NCI-H2081 (cell line): ENCODE results near the gene MRPL42.
"Not testable (repeated sequence)": the region's sequence is repeated elsewhere in the genome, so short reads cannot be mapped to it uniquely, and the experiment has no call there.

ENCODE experiments used
- DNase-seq, 2 experiments: peaks; one replicate each; lab custom pipeline; 2025; lab: John Stamatoyannopoulos, UW

Gene MRPL42

GRCh38 chr12:93547778-93548177 is 80.5 kb downstream of the MRPL42 start:
- DNase-seq = no peak

DNA sequence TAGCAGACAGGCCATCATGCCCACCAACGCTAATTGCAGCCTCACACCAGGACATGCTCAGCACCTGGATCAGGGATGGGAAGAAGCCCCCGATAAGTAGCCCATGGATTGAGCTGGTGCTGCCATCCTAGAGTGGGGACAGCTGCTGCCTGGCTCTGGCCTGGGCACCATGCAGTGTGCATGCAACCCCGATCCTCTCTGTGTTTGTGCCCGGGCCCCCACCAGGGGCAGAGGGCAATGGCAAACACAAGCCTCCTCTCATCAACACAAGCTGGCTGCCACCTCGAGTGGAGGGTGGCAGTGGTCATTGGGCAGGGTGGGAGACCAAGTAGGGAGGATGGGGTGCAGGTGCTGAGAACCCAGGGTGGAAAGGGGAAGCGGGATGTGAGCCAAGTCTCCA is 81.9 kb downstream of the MRPL42 start:
- no peak for DNase-seq

DNA sequence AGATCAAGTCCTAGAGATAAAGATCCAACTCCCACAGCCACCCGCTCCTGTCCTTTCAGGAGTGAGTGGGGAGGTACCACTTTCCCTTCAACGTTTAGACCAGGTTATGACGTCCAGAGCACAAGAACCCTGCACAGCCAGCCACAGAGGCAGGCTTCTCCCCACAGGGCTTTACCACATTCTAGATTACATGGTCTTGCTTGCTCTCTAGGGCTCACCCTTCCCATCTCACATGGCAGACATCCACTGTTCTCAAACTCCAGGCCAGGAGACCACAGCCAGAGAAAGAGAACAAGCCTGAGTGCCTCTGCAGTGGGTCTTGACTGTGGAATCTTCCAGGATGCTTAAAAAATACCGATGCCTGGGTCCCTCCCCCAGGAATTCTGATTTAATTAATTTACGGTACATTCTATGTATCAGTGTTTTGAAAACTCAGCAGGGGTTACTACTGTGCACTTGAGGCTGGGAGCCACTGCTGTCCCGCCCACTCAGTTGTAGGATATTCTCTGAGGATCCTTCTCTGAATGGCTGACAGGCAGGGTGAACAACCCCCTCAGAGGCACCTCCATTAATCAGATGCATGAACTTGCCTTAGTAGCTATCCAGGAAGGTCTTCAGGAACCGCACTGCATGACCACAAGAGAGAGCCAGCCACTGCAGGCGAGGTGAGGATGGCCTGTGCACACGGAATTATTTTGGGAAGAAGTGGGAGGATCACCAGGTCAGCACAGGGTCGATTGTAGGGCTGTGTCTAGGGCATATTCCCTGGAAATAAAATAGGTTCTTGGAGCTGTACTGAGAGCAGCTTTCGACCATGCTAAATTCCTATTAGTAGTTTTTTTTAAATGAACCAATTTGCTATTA is 83.7 kb downstream of the MRPL42 start:
- no peak for DNase-seq

DNA sequence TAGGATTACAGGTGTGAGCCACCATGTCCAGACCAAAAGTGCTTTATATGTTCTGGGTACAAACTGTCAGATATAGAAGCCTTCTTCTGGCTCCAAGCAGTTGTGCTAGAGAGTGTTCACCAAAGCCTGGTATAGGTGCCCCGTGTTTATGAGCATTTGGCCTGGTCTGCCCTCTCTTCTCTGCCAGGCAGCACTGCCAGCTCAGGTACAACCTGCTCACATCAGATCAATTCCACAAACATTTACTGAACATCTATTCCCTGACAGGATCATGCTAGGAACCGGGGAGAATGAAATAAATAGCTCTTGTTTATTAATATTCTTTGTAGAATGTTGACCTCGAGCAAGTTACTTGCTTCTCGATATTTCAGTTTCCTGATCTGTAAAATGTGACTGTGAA is 85.1 kb downstream of the MRPL42 start:
- no peak for DNase-seq

DNA sequence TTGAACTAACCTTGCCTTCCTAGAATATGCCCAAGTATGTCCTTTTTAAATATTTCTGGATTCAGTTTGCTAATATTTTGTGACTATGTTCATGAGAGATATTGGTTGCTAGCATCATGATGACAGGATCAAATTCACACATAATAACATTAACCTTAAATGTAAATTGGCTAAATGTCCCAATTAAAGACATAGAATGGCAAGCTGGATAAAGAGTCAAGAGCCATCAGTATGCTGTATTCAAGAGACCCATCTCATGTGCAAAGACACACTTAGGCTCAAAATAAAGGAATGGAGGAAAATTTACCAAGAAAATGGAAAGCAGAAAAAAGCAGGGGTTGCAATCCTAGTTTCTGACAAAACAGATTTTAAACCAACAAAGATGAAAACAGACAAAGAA is 90.6 kb downstream of the MRPL42 start:
- DNase-seq = not testable (repeated sequence)

DNA sequence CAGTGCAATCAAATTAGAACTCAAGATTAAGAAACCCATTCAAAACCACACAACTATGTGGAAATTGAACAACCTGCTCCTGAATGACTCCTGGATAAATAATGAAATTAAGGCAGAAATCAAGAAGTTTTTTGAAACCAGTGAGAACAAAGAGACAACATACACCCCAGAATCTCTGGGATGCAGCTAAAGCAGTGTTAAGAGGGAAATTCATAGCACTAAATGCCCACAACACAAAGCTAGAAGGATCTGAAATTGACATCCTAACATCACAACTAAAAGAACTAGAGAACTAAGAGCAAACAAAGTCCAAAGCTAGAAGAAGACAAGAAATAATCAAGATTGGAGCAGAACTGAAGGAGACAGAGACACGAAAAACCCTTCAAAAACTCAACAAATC is 91.4 kb downstream of the MRPL42 start:
- not testable (repeated sequence) for DNase-seq

DNA sequence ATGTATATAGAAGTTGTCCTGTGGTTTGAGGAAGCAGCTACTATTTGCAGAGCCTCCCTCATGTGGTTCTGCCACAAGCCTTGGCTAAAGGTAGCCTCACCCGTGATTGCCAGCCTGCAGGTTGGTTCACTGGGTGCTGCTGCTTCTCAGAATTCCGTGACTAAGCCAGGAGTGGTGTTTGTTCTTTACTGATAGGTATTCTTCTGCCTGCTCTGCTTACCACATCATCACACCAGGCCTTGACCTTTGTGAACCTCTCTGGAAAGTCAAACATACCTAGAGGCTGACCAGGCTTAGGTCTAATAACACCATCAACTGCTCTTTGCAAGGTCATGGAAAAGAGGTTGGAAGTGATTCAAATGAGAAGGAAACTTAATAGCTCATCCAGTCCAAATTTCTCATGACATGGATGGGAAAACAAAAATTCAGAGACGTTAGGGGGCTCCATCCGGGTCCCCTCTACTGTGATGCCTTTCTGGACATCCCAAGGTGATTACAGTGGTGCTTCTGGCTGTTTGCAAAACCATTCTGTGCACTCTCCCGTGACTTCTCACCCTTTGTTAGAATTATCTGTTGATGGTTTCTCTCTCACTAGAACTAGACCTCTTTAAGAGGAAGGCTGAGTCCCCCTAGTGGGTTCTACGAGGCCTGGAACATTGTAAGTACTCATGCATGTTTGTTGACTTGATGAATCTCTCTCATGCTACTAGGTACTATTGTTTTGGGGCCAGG is 96.7 kb downstream of the MRPL42 start:
- no peak for DNase-seq

- DNase-seq = no peak
Measured at GRCh38 chr12:93565760-93566159, 98.4 kb downstream of the MRPL42 start.
